ENCODE results near the gene NUDT11. TPM values are rescaled to one million over a fixed set of nuclear protein-coding genes. Genes with fewer than 3 reads are reported as not detected.

The NUDT11 gene
- polyA plus RNA-seq, 1 experiment: 20.2 TPM

GRCh38 chrX:51463322-51463721 is 33.1 kb downstream of the NUDT11 start:
- POLR2A ChIA-PET: no interaction called here
- Histone ChIP-seq H3K27ac (ENCODE audit: low read depth, low read length) (no peak overlapping the region), H3K4me3 (ENCODE audit: low read depth, low read length) (no peak overlapping the region), H3K27me3 (ENCODE audit: control insufficient read depth, insufficient read depth, low read length) (no peaks in the 10 kb centered on the region), H3K9me3 (ENCODE audit: control insufficient read depth, insufficient read depth, low read length) (no peaks in the 10 kb centered on the region)
- DNase-seq (ENCODE audit: low read depth, low spot score): no peak
- CTCF ChIA-PET: no interaction called here
- TF ChIP-seq, protein P1, sequence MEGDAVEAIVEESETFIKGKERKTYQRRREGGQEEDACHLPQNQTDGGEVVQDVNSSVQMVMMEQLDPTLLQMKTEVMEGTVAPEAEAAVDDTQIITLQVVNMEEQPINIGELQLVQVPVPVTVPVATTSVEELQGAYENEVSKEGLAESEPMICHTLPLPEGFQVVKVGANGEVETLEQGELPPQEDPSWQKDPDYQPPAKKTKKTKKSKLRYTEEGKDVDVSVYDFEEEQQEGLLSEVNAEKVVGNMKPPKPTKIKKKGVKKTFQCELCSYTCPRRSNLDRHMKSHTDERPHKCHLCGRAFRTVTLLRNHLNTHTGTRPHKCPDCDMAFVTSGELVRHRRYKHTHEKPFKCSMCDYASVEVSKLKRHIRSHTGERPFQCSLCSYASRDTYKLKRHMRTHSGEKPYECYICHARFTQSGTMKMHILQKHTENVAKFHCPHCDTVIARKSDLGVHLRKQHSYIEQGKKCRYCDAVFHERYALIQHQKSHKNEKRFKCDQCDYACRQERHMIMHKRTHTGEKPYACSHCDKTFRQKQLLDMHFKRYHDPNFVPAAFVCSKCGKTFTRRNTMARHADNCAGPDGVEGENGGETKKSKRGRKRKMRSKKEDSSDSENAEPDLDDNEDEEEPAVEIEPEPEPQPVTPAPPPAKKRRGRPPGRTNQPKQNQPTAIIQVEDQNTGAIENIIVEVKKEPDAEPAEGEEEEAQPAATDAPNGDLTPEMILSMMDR (IDR thresholded peaks at IDR 0.05; ENCODE audit: low read depth, low read length): no peak

- ChIA-PET POLR2A (interaction anchor here (0.6 kb wide), 1 partner anchor 639 kb away, joined by 3 read pairs; no protein-coding TSS in a partner anchor), CTCF (interaction anchor here (0.5 to 3.7 kb wide), 13 partner anchors 9 to 977 kb away, joined by 3 to 36 read pairs (median 5); no protein-coding TSS in a partner anchor)
- H3K4me3 ChIP-seq (ENCODE audit: low read depth, low read length): no peak overlapping the region
- H3K27me3 ChIP-seq (ENCODE audit: control insufficient read depth, insufficient read depth, low read length): peaks cover 2% of the 10 kb centered on the region
- peak; percentile 2 for DNase-seq (ENCODE audit: low read depth, low spot score)
- no peak overlapping the region for H3K27ac ChIP-seq (ENCODE audit: low read depth, low read length)
- H3K9me3 ChIP-seq (ENCODE audit: control insufficient read depth, insufficient read depth, low read length): no peaks in the 10 kb centered on the region
- TF ChIP-seq, protein P1 (IDR thresholded peaks at IDR 0.05; ENCODE audit: low read depth, low read length): peak; percentile 68
These were observed 35.0 kb downstream of the NUDT11 start for GRCh38 chrX:51461053-51462044.

DNA sequence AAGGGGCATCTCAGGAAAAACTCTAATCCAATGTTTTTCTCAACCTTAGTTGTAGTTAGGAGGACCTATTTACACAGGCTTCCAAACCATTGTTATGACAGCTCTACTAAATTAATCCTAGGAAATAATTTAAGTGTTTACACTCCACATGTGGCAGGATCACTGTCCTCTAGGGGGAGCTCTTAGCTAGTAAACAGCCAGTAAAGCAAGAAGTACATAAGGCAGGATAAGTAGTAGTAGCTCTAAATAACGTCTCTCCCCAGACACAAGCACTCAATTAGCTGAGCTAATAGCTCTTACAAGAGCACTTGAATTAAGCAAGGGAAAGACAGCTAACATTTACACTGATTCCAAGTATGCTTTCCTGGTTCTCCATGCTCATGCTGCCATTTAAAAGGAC is 37.3 kb downstream of the NUDT11 start:
- Histone ChIP-seq H3K27me3 (ENCODE audit: control insufficient read depth, insufficient read depth, low read length) (peaks cover 2% of the 10 kb centered on the region), H3K9me3 (ENCODE audit: control insufficient read depth, insufficient read depth, low read length) (no peaks in the 10 kb centered on the region), H3K27ac (ENCODE audit: low read depth, low read length) (no peak overlapping the region), H3K4me3 (ENCODE audit: low read depth, low read length) (no peak overlapping the region)
- CTCF ChIA-PET: interaction anchor here (0.7 to 3.7 kb wide), 7 partner anchors 10 to 892 kb away, joined by 3 to 36 read pairs (median 17); no protein-coding TSS in a partner anchor
- DNase-seq (ENCODE audit: low read depth, low spot score): no peak
- POLR2A ChIA-PET: no interaction called here
- TF ChIP-seq, protein P1 (IDR thresholded peaks at IDR 0.05; ENCODE audit: low read depth, low read length): peak; percentile 25

- ChIA-PET CTCF (interaction anchor here (1.1 to 1.4 kb wide), 2 partner anchors 31 to 121 kb away, joined by 3 to 6 read pairs; no protein-coding TSS in a partner anchor), POLR2A (no interaction called here)
- H3K9me3 ChIP-seq (ENCODE audit: control insufficient read depth, insufficient read depth, low read length): no peaks in the 10 kb centered on the region
- peaks cover 2% of the 10 kb centered on the region for H3K27me3 ChIP-seq (ENCODE audit: control insufficient read depth, insufficient read depth, low read length)
- no peak for DNase-seq (ENCODE audit: low read depth, low spot score)
- no peak overlapping the region for H3K27ac ChIP-seq (ENCODE audit: low read depth, low read length)
- TF ChIP-seq, protein P1 (IDR thresholded peaks at IDR 0.05; ENCODE audit: low read depth, low read length): no peak
- no peak overlapping the region for H3K4me3 ChIP-seq (ENCODE audit: low read depth, low read length)
These were observed 39.6 kb downstream of the NUDT11 start for GRCh38 chrX:51456814-51457213.

- Histone ChIP-seq H3K27me3 (ENCODE audit: control insufficient read depth, insufficient read depth, low read length) (peaks cover 2% of the 10 kb centered on the region), H3K9me3 (ENCODE audit: control insufficient read depth, insufficient read depth, low read length) (no peaks in the 10 kb centered on the region), H3K4me3 (ENCODE audit: low read depth, low read length) (no peak overlapping the region), H3K27ac (ENCODE audit: low read depth, low read length) (no peak overlapping the region)
- ChIA-PET CTCF (interaction anchor here (1.1 to 1.4 kb wide), 2 partner anchors 32 to 120 kb away, joined by 3 to 6 read pairs; no protein-coding TSS in a partner anchor), POLR2A (no interaction called here)
- TF ChIP-seq, protein P1 (IDR thresholded peaks at IDR 0.05; ENCODE audit: low read depth, low read length): no peak
- no peak for DNase-seq (ENCODE audit: low read depth, low spot score)
These were observed 40.1 kb downstream of the NUDT11 start for GRCh38 chrX:51456246-51456645.

Measured in AG04450 (cell line).